ENCODE data around the gene TRIM71. TPM values are rescaled to one million over a fixed set of nuclear protein-coding genes. Genes with fewer than 3 reads are reported as not detected.
A peak's percentile ranks its signal among the peaks of the same experiment; 100 is the strongest.

Gene TRIM71
- total RNA-seq, 1 experiment from 2014 or later, result 274 TPM

- ChIA-PET POLR2A (no interaction called here), CTCF (interaction anchor here (1.3 kb wide), 1 partner anchor 38 kb away, joined by 3 read pairs; no protein-coding TSS in a partner anchor)
- no peak for ATAC-seq
Measured at GRCh38 chr3:32910954-32911353, 93.2 kb downstream of the TRIM71 start.

GRCh38 chr3:32912046-32912445, 94.2 kb downstream of the TRIM71 start:
- no peak overlapping the region for H3K4me3 Mint-ChIP-seq

More at GRCh38 chr3:32910954-32911353, 93.2 kb downstream of the TRIM71 start:
- Mint-ChIP-seq H3K4me3 (no peak overlapping the region), H3K27me3 (ENCODE audit: low read depth) (no peaks in the 10 kb centered on the region), H3K27ac (no peak overlapping the region; the same call in 1 of the 2 replicates), H3K4me1 (no peaks in the 10 kb centered on the region), H3K36me3 (no peaks in the 10 kb centered on the region), H3K9me3 (0 out of 2 replicates have a peak, but pooled peaks cover 3% of the 10 kb centered on the region)
- DNase-seq (ENCODE audit: low spot score), result no peak
- TF ChIP-seq ETV6 (CRISPR knock-in tag; IDR thresholded peaks at IDR 0.05) (no peak), ZNF512 (CRISPR knock-in tag; IDR thresholded peaks at IDR 0.05; ENCODE audit: borderline replicate concordance) (no peak), ZNF317 (CRISPR knock-in tag; IDR thresholded peaks at IDR 0.05; ENCODE audit: borderline replicate concordance, low read depth) (no peak), PRDM15 (CRISPR knock-in tag; IDR thresholded peaks at IDR 0.05) (no peak)

GRCh38 chr3:32913790-32914446, 96.1 kb downstream of the TRIM71 start:
- no peaks in the 10 kb centered on the region for H3K36me3 Mint-ChIP-seq
- ChIA-PET POLR2A (no interaction called here), CTCF (interaction anchor here (0.7 to 1.4 kb wide), 3 partner anchors 11 to 85 kb away, joined by 3 to 6 read pairs (median 4); no protein-coding TSS in a partner anchor)
- DNase-seq (ENCODE audit: low spot score) (no peak), ATAC-seq (peak; percentile 33)
- H3K27ac Mint-ChIP-seq, result no peak overlapping the region
- no peaks in the 10 kb centered on the region for H3K4me1 Mint-ChIP-seq
- H3K4me3 Mint-ChIP-seq, result no peak overlapping the region
- H3K27me3 Mint-ChIP-seq (ENCODE audit: low read depth), result no peaks in the 10 kb centered on the region; the same call in 1 of the 2 replicates
- H3K9me3 Mint-ChIP-seq, result 0 out of 2 replicates have a peak, but pooled peaks cover 3% of the 10 kb centered on the region
- TF ChIP-seq, protein P1, sequence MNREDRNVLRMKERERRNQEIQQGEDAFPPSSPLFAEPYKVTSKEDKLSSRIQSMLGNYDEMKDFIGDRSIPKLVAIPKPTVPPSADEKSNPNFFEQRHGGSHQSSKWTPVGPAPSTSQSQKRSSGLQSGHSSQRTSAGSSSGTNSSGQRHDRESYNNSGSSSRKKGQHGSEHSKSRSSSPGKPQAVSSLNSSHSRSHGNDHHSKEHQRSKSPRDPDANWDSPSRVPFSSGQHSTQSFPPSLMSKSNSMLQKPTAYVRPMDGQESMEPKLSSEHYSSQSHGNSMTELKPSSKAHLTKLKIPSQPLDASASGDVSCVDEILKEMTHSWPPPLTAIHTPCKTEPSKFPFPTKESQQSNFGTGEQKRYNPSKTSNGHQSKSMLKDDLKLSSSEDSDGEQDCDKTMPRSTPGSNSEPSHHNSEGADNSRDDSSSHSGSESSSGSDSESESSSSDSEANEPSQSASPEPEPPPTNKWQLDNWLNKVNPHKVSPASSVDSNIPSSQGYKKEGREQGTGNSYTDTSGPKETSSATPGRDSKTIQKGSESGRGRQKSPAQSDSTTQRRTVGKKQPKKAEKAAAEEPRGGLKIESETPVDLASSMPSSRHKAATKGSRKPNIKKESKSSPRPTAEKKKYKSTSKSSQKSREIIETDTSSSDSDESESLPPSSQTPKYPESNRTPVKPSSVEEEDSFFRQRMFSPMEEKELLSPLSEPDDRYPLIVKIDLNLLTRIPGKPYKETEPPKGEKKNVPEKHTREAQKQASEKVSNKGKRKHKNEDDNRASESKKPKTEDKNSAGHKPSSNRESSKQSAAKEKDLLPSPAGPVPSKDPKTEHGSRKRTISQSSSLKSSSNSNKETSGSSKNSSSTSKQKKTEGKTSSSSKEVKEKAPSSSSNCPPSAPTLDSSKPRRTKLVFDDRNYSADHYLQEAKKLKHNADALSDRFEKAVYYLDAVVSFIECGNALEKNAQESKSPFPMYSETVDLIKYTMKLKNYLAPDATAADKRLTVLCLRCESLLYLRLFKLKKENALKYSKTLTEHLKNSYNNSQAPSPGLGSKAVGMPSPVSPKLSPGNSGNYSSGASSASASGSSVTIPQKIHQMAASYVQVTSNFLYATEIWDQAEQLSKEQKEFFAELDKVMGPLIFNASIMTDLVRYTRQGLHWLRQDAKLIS (CRISPR knock-in tag; IDR thresholded peaks at IDR 0.05; ENCODE audit: borderline replicate concordance), result no peak

More at GRCh38 chr3:32912046-32912445, 94.2 kb downstream of the TRIM71 start:
- no peaks in the 10 kb centered on the region for H3K4me1 Mint-ChIP-seq
- TF ChIP-seq, protein P2, sequence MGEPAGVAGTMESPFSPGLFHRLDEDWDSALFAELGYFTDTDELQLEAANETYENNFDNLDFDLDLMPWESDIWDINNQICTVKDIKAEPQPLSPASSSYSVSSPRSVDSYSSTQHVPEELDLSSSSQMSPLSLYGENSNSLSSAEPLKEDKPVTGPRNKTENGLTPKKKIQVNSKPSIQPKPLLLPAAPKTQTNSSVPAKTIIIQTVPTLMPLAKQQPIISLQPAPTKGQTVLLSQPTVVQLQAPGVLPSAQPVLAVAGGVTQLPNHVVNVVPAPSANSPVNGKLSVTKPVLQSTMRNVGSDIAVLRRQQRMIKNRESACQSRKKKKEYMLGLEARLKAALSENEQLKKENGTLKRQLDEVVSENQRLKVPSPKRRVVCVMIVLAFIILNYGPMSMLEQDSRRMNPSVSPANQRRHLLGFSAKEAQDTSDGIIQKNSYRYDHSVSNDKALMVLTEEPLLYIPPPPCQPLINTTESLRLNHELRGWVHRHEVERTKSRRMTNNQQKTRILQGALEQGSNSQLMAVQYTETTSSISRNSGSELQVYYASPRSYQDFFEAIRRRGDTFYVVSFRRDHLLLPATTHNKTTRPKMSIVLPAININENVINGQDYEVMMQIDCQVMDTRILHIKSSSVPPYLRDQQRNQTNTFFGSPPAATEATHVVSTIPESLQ (CRISPR knock-in tag; IDR thresholded peaks at IDR 0.05), result no peak
- TF ChIP-seq GABPB1 (CRISPR knock-in tag; IDR thresholded peaks at IDR 0.05), result no peak
- no peak for TF ChIP-seq NR2C2 (CRISPR knock-in tag; IDR thresholded peaks at IDR 0.05)
- no peaks in the 10 kb centered on the region for H3K36me3 Mint-ChIP-seq
- ATAC-seq, result no peak
- ChIA-PET CTCF (interaction anchor here (0.6 to 1.4 kb wide), 2 partner anchors 9 to 180 kb away, joined by 4 to 6 read pairs; no protein-coding TSS in a partner anchor), POLR2A (no interaction called here)
- H3K9me3 Mint-ChIP-seq, result 0 out of 2 replicates have a peak, but pooled peaks cover 3% of the 10 kb centered on the region
- no peak for DNase-seq (ENCODE audit: low spot score)
- no peaks in the 10 kb centered on the region for H3K27me3 Mint-ChIP-seq (ENCODE audit: low read depth)
- no peak overlapping the region for H3K27ac Mint-ChIP-seq
